ENCODE results near the gene EPHA2.

Gene EPHA2

DNA sequence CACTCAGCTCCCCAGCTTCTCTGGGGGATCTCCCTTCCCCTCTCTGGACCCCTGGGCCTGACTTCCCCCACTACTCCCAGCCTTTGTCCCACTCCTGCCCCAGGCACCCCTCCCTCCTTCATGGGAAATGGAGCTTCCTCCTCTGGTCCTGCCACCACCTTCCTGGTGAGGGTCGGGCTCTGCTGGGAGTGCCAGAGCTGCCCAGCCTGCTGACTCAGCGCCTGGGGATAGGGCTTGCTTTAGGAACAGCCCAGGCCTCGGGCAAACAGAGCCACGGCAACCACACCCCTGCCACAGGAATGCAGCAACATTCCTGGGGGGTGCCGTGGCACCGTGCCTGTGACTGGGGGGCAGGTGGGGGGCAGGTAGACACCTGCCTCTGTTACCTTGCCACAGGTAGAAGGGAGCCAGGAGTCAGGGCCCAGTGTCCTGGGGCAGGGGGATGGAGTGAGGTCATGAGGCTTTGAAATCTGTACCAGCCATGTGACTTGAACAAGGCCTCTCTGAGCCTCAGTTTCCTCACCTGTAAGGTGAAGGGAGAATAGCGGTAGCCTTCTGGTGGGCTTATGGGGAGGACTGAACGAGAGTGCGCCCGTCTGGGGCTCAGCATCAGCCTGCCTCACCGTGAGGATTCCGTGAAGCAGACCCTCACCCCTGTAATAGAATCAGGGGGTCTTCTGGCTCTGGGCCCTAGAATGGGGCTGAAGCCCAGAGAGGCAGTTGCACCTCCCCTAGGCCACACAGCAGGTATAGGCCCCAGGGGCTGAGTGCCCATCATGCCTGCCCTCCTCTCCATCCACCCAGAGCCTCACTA, 17.8 kb upstream of the EPHA2 start:
- Histone ChIP-seq H3K4me3 (ENCODE audit: low read depth, low read length) (no peak overlapping the region), H3K9me3 (ENCODE audit: control insufficient read depth, low read length) (no peaks in the 10 kb centered on the region), H3K79me2 (no peaks in the 10 kb centered on the region), H3K4me1 (peaks cover 13% of the 10 kb centered on the region), H3K36me3 (ENCODE audit: control insufficient read depth, insufficient read depth, low read length) (no peaks in the 10 kb centered on the region), H3K27ac (no peak overlapping the region), H3K27me3 (ENCODE audit: control insufficient read depth, insufficient read depth, low read length) (no peaks in the 10 kb centered on the region), H3K4me2 (ENCODE audit: low read length) (no peak overlapping the region), H3K9ac (no peak overlapping the region), H2AFZ (no peak overlapping the region)
- TF ChIP-seq CTCF (IDR thresholded peaks at IDR 0.05): no peak

DNA sequence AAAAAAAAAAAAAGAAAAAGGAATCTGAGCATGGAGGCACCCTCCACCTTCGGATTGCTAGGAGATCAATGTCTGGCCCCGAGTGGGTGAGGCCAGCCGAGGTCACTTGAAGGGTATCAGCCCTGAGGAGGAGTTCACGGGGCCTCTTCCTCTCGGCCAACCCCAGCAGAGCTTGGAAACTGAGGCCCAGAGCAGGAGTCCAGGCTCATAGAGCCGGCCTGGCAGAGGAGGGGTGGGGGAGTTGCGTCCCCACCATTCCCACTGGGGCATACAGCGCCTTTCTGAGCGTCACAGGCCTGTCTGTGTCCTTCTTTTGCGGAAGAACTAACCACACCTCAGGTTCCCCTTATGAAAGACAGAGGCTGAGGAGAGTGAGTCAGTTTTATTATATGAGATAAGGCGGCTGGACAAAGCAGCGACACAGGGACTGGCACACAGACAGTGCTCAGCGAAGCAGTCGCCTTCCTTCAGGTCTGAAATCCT, 17.1 kb upstream of the EPHA2 start:
- H3K27ac ChIP-seq: no peak overlapping the region
- no peak overlapping the region for H3K9ac ChIP-seq
- H3K4me3 ChIP-seq (ENCODE audit: low read depth, low read length): no peak overlapping the region

GRCh38 chr1:16172218-16172830, 16.5 kb upstream of the EPHA2 start:
- Histone ChIP-seq H3K4me2 (ENCODE audit: low read length) (no peak overlapping the region), H3K27me3 (ENCODE audit: control insufficient read depth, insufficient read depth, low read length) (no peaks in the 10 kb centered on the region), H3K36me3 (ENCODE audit: control insufficient read depth, insufficient read depth, low read length) (no peaks in the 10 kb centered on the region), H3K4me3 (ENCODE audit: low read depth, low read length) (no peak overlapping the region), H3K79me2 (no peaks in the 10 kb centered on the region), H3K4me1 (peaks cover 13% of the 10 kb centered on the region), H3K9ac (no peak overlapping the region), H3K9me3 (ENCODE audit: control insufficient read depth, low read length) (no peaks in the 10 kb centered on the region), H2AFZ (no peak overlapping the region), H3K27ac (no peak overlapping the region)
- TF ChIP-seq CTCF (IDR thresholded peaks at IDR 0.05): no peak

More for the DNA sequence above, 17.1 kb upstream of the EPHA2 start:
- no peak for TF ChIP-seq CTCF (IDR thresholded peaks at IDR 0.05)
- Histone ChIP-seq H2AFZ (no peak overlapping the region), H3K27me3 (ENCODE audit: control insufficient read depth, insufficient read depth, low read length) (no peaks in the 10 kb centered on the region), H3K9me3 (ENCODE audit: control insufficient read depth, low read length) (no peaks in the 10 kb centered on the region), H3K79me2 (no peaks in the 10 kb centered on the region), H3K36me3 (ENCODE audit: control insufficient read depth, insufficient read depth, low read length) (no peaks in the 10 kb centered on the region), H3K4me1 (peaks cover 13% of the 10 kb centered on the region), H3K4me2 (ENCODE audit: low read length) (no peak overlapping the region)

DNA sequence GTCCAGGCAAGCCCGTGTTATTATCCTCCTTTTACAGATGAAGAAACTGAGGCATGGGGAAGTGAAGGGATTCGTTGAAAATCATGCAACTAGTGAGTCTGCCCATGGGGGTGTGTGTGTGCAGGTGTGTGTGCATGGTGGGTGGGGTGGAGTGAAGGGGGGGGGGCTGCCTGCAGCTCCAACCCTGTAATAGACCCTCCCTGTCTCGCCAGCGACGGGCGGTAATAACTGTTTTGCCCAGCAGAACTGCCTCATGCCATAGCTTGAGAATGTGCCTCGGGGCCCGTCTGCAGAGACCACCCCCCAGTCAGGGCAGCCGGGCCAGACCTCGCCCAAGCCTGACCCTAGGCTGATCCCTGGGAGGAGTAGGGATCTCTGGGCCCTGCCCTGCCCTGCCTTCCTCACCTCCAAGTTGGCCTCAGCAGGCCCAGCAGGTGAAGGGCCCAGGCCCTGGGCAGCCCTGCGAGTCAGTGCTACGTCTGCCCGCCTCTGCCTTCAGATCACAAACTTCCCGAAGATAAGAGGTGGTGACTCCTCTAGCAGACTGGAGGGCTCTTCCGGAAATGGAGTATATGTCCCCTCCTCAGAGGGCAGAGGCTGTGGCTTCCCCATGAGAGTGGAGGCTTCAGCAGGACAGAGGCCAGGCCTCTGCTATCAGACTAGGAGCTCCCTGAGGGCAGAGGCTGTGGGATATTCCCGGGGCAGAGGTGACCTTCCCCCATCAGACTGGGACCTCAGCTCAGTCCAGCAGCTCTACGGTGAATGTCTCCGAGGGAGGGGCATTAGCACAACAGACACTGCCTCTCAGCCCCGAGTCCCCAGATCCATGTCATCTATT, 15.7 kb upstream of the EPHA2 start:
- no peak overlapping the region for H3K27ac ChIP-seq
- no peak overlapping the region for H3K9ac ChIP-seq
- no peak for TF ChIP-seq CTCF (IDR thresholded peaks at IDR 0.05)
- no peak overlapping the region for H3K4me3 ChIP-seq (ENCODE audit: low read depth, low read length)
- no peaks in the 10 kb centered on the region for H3K27me3 ChIP-seq (ENCODE audit: control insufficient read depth, insufficient read depth, low read length)
- no peaks in the 10 kb centered on the region for H3K79me2 ChIP-seq
- no peaks in the 10 kb centered on the region for H3K36me3 ChIP-seq (ENCODE audit: control insufficient read depth, insufficient read depth, low read length)
- H3K9me3 ChIP-seq (ENCODE audit: control insufficient read depth, low read length): no peaks in the 10 kb centered on the region
- H3K4me2 ChIP-seq (ENCODE audit: low read length): no peak overlapping the region
- no peak overlapping the region for H2AFZ ChIP-seq
- peaks cover 13% of the 10 kb centered on the region for H3K4me1 ChIP-seq
